ENCODE data around the gene ADAM12. TPM values are rescaled to one million over a fixed set of nuclear protein-coding genes. Genes with fewer than 3 reads are reported as not detected.

ADAM12 gene
- total and polyA plus RNA-seq, 10 of the 15 experiments (the other 5 are each of a cell fraction or from before 2014, with no cell fraction given): under 0.01 to 0.62 (median 0.04) TPM; not detected in 5

- TF ChIP-seq MTA2 (IDR thresholded peaks at IDR 0.05; ENCODE audit: low read depth) (no peak), HCFC1 (IDR thresholded peaks at IDR 0.05; ENCODE audit: low read length) (no peak), ZNF274 (IDR thresholded peaks at IDR 0.05; ENCODE audit: insufficient read depth, insufficient read length) (no peak), SPI1 (IDR thresholded peaks at IDR 0.05; ENCODE audit: borderline replicate concordance, insufficient read depth, low read depth, low read length) (no peak), CEBPB (IDR thresholded peaks at IDR 0.05; ENCODE audit: borderline replicate concordance in 1 of 2, low read depth in 2 of 2, low read length in 2 of 2) (no peak), HDGF (IDR thresholded peaks at IDR 0.05) (no peak)
- TF ChIP-seq, protein P1, sequence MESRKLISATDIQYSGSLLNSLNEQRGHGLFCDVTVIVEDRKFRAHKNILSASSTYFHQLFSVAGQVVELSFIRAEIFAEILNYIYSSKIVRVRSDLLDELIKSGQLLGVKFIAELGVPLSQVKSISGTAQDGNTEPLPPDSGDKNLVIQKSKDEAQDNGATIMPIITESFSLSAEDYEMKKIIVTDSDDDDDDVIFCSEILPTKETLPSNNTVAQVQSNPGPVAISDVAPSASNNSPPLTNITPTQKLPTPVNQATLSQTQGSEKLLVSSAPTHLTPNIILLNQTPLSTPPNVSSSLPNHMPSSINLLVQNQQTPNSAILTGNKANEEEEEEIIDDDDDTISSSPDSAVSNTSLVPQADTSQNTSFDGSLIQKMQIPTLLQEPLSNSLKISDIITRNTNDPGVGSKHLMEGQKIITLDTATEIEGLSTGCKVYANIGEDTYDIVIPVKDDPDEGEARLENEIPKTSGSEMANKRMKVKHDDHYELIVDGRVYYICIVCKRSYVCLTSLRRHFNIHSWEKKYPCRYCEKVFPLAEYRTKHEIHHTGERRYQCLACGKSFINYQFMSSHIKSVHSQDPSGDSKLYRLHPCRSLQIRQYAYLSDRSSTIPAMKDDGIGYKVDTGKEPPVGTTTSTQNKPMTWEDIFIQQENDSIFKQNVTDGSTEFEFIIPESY (IDR thresholded peaks at IDR 0.05): no peak
Measured at GRCh38 chr10:126087796-126088505, 300.3 kb downstream of the ADAM12 start (continued).

- in situ Hi-C loops (cut with MboI): no loop called here
- no peak overlapping the region for H3K9ac ChIP-seq (ENCODE audit: control insufficient read depth, insufficient read depth, low read length)
- ATAC-seq: no peak
- CTCF ChIA-PET: no interaction called here
- no peaks in the 10 kb centered on the region for H3K79me2 ChIP-seq (ENCODE audit: control insufficient read depth, insufficient read depth, low read length)
- no peak for DNase-seq (ENCODE audit: low read depth, low spot score)
- FAIRE-seq: no peak
- H4K20me1 ChIP-seq (ENCODE audit: control insufficient read depth, insufficient read depth): no peaks in the 10 kb centered on the region
- H3K27me3 ChIP-seq (replicated peaks in 1 of 2; ENCODE audit: control insufficient read depth in 2 of 2, insufficient read depth in 2 of 2, low read length in 1 of 2): no peaks in the 10 kb centered on the region; a peak in 1 of 4 replicates
- intact Hi-C loops (cut with micrococcal nuclease; ENCODE audit: unreplicated experiment): no loop called here
- TF ChIP-seq, protein P1 (IDR thresholded peaks at IDR 0.05): no peak
- no peak for TF ChIP-seq RAD51 (IDR thresholded peaks at IDR 0.05)
- no peak for TF ChIP-seq NRF1 (conservative IDR thresholded peaks at IDR 0.05; ENCODE audit: low read depth, low read length)
- POLR2A ChIA-PET: no interaction called here
- no TSS peak for BruUV-seq (replicated peaks)
- 57% methylated on average over 4 of the region's 4 CpGs for WGBS (ENCODE audit: insufficient coverage, insufficient replicate concordance, low lambda C conversion rate, missing lambda C conversion rate)
- SMC1A ChIA-PET (ENCODE audit: uncharacterized antibody, unreplicated experiment): no interaction called here
- H3K4me1 ChIP-seq (ENCODE audit: control insufficient read depth, insufficient read depth, low read length): no peaks in the 10 kb centered on the region
- H3K27ac ChIP-seq (ENCODE audit: control insufficient read depth, insufficient read depth): no peak overlapping the region
- H3K4me2 ChIP-seq (ENCODE audit: control insufficient read depth, insufficient read depth): no peak overlapping the region
- H3K4me3 ChIP-seq: no peak overlapping the region
- H3K9me3 ChIP-seq (replicated peaks; ENCODE audit: control insufficient read depth, insufficient read depth, low read length): no peaks in the 10 kb centered on the region
- H2AFZ ChIP-seq (ENCODE audit: control insufficient read depth, low read depth, low read length): no peak overlapping the region
- RAD21 ChIA-PET (ENCODE audit: unreplicated experiment): no interaction called here
- H3K36me3 ChIP-seq (ENCODE audit: control insufficient read depth in 2 of 2, insufficient read depth in 2 of 2, low read length in 1 of 2): no peaks in the 10 kb centered on the region
Measured at GRCh38 chr10:126087153-126087680, 301.1 kb downstream of the ADAM12 start.

Data from GM12878 (cell line).